GM18505 (cell line): ENCODE measurements around the gene BCAS1.

Experiments
- ATAC-seq: cut with Tn5 transposase; IDR thresholded peaks from one replicate; pipeline ENCODE4 v1.9.1; 2021; ENCODE audit not compliant: unreplicated experiment
- POLR2A ChIP-seq: IDR thresholded peaks from 4 replicates; pipeline ENCODE4 v1.6.1; 2011; ENCODE audit warnings: borderline replicate concordance; ENCODE audit not compliant: insufficient read depth, insufficient read length; ENCODE audit errors: extremely low read depth

BCAS1 gene

GRCh38 chr20:53911301-53911700 lies 159.1 kb downstream of the BCAS1 start:
- no peak for ATAC-seq
- TF ChIP-seq POLR2A: no peak

- TF ChIP-seq POLR2A: no peak
- no peak for ATAC-seq
Observed at GRCh38 chr20:53910351-53911002, 159.9 kb downstream of the BCAS1 start.

- no peak for ATAC-seq
- no peak for TF ChIP-seq POLR2A
Observed at GRCh38 chr20:53907968-53908751, 162.2 kb downstream of the BCAS1 start.

- ATAC-seq: no peak
- TF ChIP-seq POLR2A: no peak
Observed at GRCh38 chr20:53905820-53906191, 164.6 kb downstream of the BCAS1 start.

GRCh38 chr20:53905019-53905819 lies 165.2 kb downstream of the BCAS1 start:
- no peak for ATAC-seq
- no peak for TF ChIP-seq POLR2A

GRCh38 chr20:53904261-53904660 lies 166.1 kb downstream of the BCAS1 start:
- TF ChIP-seq POLR2A: no peak
- ATAC-seq: no peak

GRCh38 chr20:53903652-53903987 lies 166.8 kb downstream of the BCAS1 start:
- no peak for ATAC-seq
- TF ChIP-seq POLR2A: no peak

GRCh38 chr20:53902968-53903651 lies 167.3 kb downstream of the BCAS1 start:
- TF ChIP-seq POLR2A: no peak
- no peak for ATAC-seq

- ATAC-seq: no peak
- TF ChIP-seq POLR2A: no peak
Observed at GRCh38 chr20:53901497-53902096, 168.8 kb downstream of the BCAS1 start.

GRCh38 chr20:53901064-53901463 lies 169.3 kb downstream of the BCAS1 start:
- no peak for TF ChIP-seq POLR2A
- ATAC-seq: no peak

- TF ChIP-seq POLR2A: no peak
- no peak for ATAC-seq
Observed at GRCh38 chr20:53900380-53900999, 169.9 kb downstream of the BCAS1 start.

GRCh38 chr20:53899351-53900167 lies 170.8 kb downstream of the BCAS1 start:
- peak; percentile 83 for ATAC-seq
- no peak for TF ChIP-seq POLR2A

- ATAC-seq: no peak
- no peak for TF ChIP-seq POLR2A
Observed at GRCh38 chr20:53898556-53898931, 171.8 kb downstream of the BCAS1 start.
